ENCODE measurements around the gene OBSCN. TPM values are rescaled to one million over a fixed set of nuclear protein-coding genes. Genes with fewer than 3 reads are reported as not detected.
"Not testable (repeated sequence)": the region's sequence is repeated elsewhere in the genome, so short reads cannot be mapped to it uniquely, and the experiment has no call there.

Gene OBSCN
- total and polyA plus RNA-seq, 2 donors (not counting 1 experiment from before 2014, with no cell fraction given): 10.0 to 63.9 TPM

GRCh38 chr1:228249513-228250305, 41.9 kb downstream of the OBSCN start:
- CTCF ChIA-PET: interaction anchor here (0.7 kb wide), 1 partner anchor 128 kb away, joined by 5 read pairs; no protein-coding TSS in a partner anchor
- H3K27me3 Mint-ChIP-seq: no peaks in the 10 kb centered on the region
- intact Hi-C loops (cut with micrococcal nuclease): no loop called here
- no peak overlapping the region for H3K4me3 Mint-ChIP-seq
- H3K79me2 ChIP-seq (ENCODE audit: control insufficient read depth, insufficient read depth, low read length): no peaks in the 10 kb centered on the region
- POLR2A ChIA-PET: no interaction called here
- no peaks in the 10 kb centered on the region for H3K4me1 ChIP-seq (ENCODE audit: control insufficient read depth in 2 of 2, insufficient read depth in 2 of 2, low read length in 2 of 2)
- no peak overlapping the region for H3K9ac ChIP-seq (ENCODE audit: low read length)
- H3K27me3 ChIP-seq (replicated peaks in 1 of 4; ENCODE audit: control extremely low read depth in 1 of 4, control insufficient read depth in 3 of 4, insufficient read depth in 4 of 4, low read length in 3 of 4): no peaks in the 10 kb centered on the region
- no peak overlapping the region for H3K27ac ChIP-seq (ENCODE audit: low read length in 2 of 2)
- H3K9me3 ChIP-seq (ENCODE audit: control extremely low read depth in 1 of 3, control insufficient read depth in 2 of 3, insufficient read depth in 1 of 3, low read length in 2 of 3): peaks cover 0 to 11% (median 5%) of the 10 kb centered on the region in 3 donors
- peaks cover 0 to 8% of the 10 kb centered on the region in 2 experiments for H3K36me3 ChIP-seq (replicated peaks in 1 of 2; ENCODE audit: control extremely low read depth in 1 of 2, control insufficient read depth in 1 of 2, extremely low read depth in 1 of 2, insufficient read depth in 2 of 2, low read length in 1 of 2)
- no peak overlapping the region for H3K27ac Mint-ChIP-seq
- H3K4me2 ChIP-seq (replicated peaks; ENCODE audit: low read depth, low read length, poor library complexity, severe bottlenecking): no peak overlapping the region
- no peaks in the 10 kb centered on the region for H3K4me1 Mint-ChIP-seq
- DNase-seq (no peak), ATAC-seq (ENCODE audit: low read depth) (no peak)
- H3K4me3 ChIP-seq (ENCODE audit: control extremely low read depth in 1 of 5, extremely low read depth in 1 of 5, insufficient read depth in 1 of 5, low read depth in 2 of 5, low read length in 4 of 5): no peak overlapping the region
- peaks cover 11% of the 10 kb centered on the region for H3K9me3 Mint-ChIP-seq (ENCODE audit: insufficient read depth)
- H2AFZ ChIP-seq (ENCODE audit: insufficient read depth, low read depth, low read length, poor library complexity, severe bottlenecking): no peak overlapping the region
- TF ChIP-seq EZH2 (IDR thresholded peaks at IDR 0.05; ENCODE audit: borderline replicate concordance, insufficient read depth, low read depth, low read length, poor library complexity, severe bottlenecking): no peak
- TF ChIP-seq CTCF (IDR thresholded peaks at IDR 0.05): no peak
- H4K20me1 ChIP-seq (ENCODE audit: control insufficient read depth, insufficient read depth, low read length, poor library complexity, severe bottlenecking): no peaks in the 10 kb centered on the region
- 97% methylated on average over 20 of the region's 24 CpGs for WGBS (ENCODE audit: insufficient coverage)

- H3K9me3 ChIP-seq (ENCODE audit: control extremely low read depth in 1 of 3, control insufficient read depth in 2 of 3, insufficient read depth in 1 of 3, low read length in 2 of 3); H3K9ac ChIP-seq (ENCODE audit: low read length); H3K36me3 ChIP-seq (replicated peaks in 1 of 2; ENCODE audit: control extremely low read depth in 1 of 2, control insufficient read depth in 1 of 2, extremely low read depth in 1 of 2, insufficient read depth in 2 of 2, low read length in 1 of 2); H3K4me3 Mint-ChIP-seq; H3K27ac Mint-ChIP-seq; H3K27me3 ChIP-seq (replicated peaks in 1 of 4; ENCODE audit: control extremely low read depth in 1 of 4, control insufficient read depth in 3 of 4, insufficient read depth in 4 of 4, low read length in 3 of 4); CTCF ChIA-PET; H3K27ac ChIP-seq (ENCODE audit: low read length in 2 of 2); H3K4me2 ChIP-seq (replicated peaks; ENCODE audit: low read depth, low read length, poor library complexity, severe bottlenecking); H3K79me2 ChIP-seq (ENCODE audit: control insufficient read depth, insufficient read depth, low read length); H4K20me1 ChIP-seq (ENCODE audit: control insufficient read depth, insufficient read depth, low read length, poor library complexity, severe bottlenecking); H3K4me1 ChIP-seq (ENCODE audit: control insufficient read depth in 2 of 2, insufficient read depth in 2 of 2, low read length in 2 of 2); intact Hi-C loops (cut with micrococcal nuclease); ATAC-seq (ENCODE audit: low read depth); H3K27me3 Mint-ChIP-seq; H3K4me1 Mint-ChIP-seq; H3K4me3 ChIP-seq (ENCODE audit: control extremely low read depth in 1 of 5, extremely low read depth in 1 of 5, insufficient read depth in 1 of 5, low read depth in 2 of 5, low read length in 4 of 5); POLR2A ChIA-PET; DNase-seq; H3K9me3 Mint-ChIP-seq (ENCODE audit: insufficient read depth); H2AFZ ChIP-seq (ENCODE audit: insufficient read depth, low read depth, low read length, poor library complexity, severe bottlenecking): not testable (repeated sequence)
- WGBS (ENCODE audit: insufficient coverage): 82% methylated on average over 1 of the region's 1 CpG
These were observed 44.6 kb downstream of the OBSCN start for GRCh38 chr1:228252476-228252875.
